ENCODE measurements around the gene AK8.

DNA sequence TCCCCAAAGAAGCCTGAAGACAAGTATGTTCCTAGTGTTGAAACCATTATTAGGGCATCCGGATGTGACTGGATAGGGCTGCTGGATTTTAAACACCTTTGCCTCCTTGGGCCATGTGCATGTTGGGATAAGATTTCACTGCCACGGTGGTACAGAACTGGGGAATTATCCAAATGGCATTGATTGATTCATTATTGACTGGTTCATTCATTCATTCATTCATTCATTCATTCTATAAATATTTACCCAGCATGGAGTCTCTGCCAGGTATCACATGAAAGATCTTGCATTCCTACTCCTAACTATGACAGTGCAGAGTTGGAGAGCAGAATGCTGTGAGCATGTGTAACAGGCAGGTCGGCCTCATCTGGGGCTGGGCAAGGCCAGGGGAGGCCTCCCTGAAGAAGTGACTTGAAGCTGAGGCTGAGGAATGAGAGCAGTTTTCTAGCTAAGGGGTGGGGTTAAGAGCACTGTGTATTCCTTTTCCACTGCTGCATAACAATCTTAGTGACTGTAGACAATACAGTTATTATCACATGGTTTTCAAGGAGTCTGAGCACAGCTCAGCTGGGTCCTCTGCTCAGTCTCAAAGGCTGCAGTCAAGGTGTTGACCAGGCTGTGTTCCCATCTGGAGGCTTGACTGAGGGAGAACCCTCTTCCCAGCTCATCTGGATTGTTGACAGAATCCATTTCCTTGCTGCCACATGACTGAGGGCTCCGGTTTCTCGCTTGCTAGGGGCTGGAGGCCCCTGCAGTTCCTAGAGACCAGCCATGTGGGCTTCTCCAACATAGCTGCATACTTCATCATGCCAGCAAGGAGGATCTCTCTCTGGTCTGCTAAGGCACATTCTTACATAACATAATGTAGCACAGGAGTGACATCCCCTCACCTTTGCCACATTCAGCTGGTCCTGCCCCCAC, 35.7 kb downstream of the AK8 start:
- TF ChIP-seq, protein P1, sequence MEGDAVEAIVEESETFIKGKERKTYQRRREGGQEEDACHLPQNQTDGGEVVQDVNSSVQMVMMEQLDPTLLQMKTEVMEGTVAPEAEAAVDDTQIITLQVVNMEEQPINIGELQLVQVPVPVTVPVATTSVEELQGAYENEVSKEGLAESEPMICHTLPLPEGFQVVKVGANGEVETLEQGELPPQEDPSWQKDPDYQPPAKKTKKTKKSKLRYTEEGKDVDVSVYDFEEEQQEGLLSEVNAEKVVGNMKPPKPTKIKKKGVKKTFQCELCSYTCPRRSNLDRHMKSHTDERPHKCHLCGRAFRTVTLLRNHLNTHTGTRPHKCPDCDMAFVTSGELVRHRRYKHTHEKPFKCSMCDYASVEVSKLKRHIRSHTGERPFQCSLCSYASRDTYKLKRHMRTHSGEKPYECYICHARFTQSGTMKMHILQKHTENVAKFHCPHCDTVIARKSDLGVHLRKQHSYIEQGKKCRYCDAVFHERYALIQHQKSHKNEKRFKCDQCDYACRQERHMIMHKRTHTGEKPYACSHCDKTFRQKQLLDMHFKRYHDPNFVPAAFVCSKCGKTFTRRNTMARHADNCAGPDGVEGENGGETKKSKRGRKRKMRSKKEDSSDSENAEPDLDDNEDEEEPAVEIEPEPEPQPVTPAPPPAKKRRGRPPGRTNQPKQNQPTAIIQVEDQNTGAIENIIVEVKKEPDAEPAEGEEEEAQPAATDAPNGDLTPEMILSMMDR (IDR thresholded peaks at IDR 0.05): no peak
- TF ChIP-seq POLR2A (IDR thresholded peaks at IDR 0.05) (no peak), POLR2AphosphoS5 (IDR thresholded peaks at IDR 0.05) (no peak), EP300 (IDR thresholded peaks at IDR 0.05) (no peak)
